ENCODE measurements around the gene RNF25. TPM values are rescaled to one million over a fixed set of nuclear protein-coding genes. Genes with fewer than 3 reads are reported as not detected.
A peak's percentile ranks its signal among the peaks of the same experiment; 100 is the strongest.

The RNF25 gene
- total and polyA plus RNA-seq, 3 experiments from 2014 or later, result 14.4 to 36.8 (median 29.0) TPM

DNA sequence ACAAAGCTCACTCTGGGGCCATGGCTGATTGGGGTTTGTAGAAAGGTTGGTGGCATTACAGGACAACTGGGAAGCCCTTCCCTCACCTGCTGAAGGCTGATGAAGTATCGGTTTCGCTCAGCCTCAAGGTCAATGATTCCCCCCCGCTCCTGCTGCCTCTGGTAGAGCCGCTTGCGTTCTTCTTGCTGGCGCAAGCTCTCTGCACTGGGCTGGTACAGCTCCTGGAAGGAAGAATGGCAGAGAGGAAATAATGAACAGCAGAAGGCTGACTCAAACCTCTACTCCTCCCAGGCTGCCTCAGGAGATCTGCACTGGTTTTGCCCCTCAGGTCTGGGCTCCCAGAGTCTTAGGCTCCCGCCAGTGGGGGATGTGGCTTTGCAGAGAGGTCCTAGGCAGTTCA is 7.1 kb downstream of the RNF25 start:
- H3K4me3 ChIP-seq (ENCODE audit: low read length), result no peak overlapping the region
- Mint-ChIP-seq H3K27ac (peak overlapping the region in 1 of 8 donors; percentile 23), H3K4me3 (peak overlapping the region in 1 of 7 donors; percentile 27), H3K27me3 (no peaks in the 10 kb centered on the region), H3K9me3 (no peaks in the 10 kb centered on the region), H3K36me3 (peaks cover 0 to 72% (median 27%) of the 10 kb centered on the region in 3 donors), H3K4me1 (peaks cover 8 to 17% (median 9%) of the 10 kb centered on the region in 3 donors)
- H3K27ac ChIP-seq (ENCODE audit: low read depth, low read length), result no peak overlapping the region
- no peaks in the 10 kb centered on the region for H3K27me3 ChIP-seq (ENCODE audit: insufficient read depth, low read length, poor library complexity, severe bottlenecking)
- ChIA-PET CTCF (no interaction called here), POLR2A (no interaction called here)
- no peaks in the 10 kb centered on the region for H3K9me3 ChIP-seq (ENCODE audit: low read length)
- peaks cover 48% of the 10 kb centered on the region for H3K36me3 ChIP-seq (ENCODE audit: insufficient read depth, low read length)
- peaks cover 9% of the 10 kb centered on the region for H3K4me1 ChIP-seq (ENCODE audit: insufficient read depth, low read length)
- no peak for DNase-seq

DNA sequence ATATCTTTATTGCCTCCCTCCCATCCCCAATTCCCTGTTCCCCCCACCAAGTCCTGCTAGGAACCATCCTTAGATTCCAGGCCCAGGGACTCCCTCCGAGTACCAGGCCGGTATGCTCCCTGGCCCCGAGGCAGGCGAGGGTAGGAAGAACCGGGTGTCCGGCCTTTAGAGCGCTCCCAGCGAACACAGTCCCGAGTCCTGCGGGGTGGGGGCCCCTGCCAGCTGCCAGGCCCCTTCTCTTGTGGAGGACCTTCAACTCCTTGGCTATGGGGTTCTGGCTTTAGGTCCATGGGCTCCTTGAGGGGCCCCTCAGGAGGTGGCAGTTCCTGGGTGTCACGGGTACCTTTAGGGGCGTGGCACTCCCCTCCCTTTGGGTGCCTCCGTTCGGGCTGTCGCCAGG is 7.9 kb downstream of the RNF25 start:
- Mint-ChIP-seq H3K27ac (no peak overlapping the region), H3K9me3 (no peaks in the 10 kb centered on the region), H3K36me3 (peaks cover 0 to 75% (median 27%) of the 10 kb centered on the region in 3 donors), H3K4me3 (no peak overlapping the region), H3K4me1 (peaks cover 12 to 18% (median 17%) of the 10 kb centered on the region in 3 donors), H3K27me3 (no peaks in the 10 kb centered on the region)
- ChIA-PET POLR2A (no interaction called here), CTCF (no interaction called here)
- Histone ChIP-seq H3K36me3 (ENCODE audit: insufficient read depth, low read length) (peaks cover 48% of the 10 kb centered on the region), H3K4me3 (ENCODE audit: low read length) (no peak overlapping the region), H3K9me3 (ENCODE audit: low read length) (no peaks in the 10 kb centered on the region), H3K4me1 (ENCODE audit: insufficient read depth, low read length) (peaks cover 9% of the 10 kb centered on the region), H3K27me3 (ENCODE audit: insufficient read depth, low read length, poor library complexity, severe bottlenecking) (no peaks in the 10 kb centered on the region), H3K27ac (ENCODE audit: low read depth, low read length) (no peak overlapping the region)
- no peak for DNase-seq

DNA sequence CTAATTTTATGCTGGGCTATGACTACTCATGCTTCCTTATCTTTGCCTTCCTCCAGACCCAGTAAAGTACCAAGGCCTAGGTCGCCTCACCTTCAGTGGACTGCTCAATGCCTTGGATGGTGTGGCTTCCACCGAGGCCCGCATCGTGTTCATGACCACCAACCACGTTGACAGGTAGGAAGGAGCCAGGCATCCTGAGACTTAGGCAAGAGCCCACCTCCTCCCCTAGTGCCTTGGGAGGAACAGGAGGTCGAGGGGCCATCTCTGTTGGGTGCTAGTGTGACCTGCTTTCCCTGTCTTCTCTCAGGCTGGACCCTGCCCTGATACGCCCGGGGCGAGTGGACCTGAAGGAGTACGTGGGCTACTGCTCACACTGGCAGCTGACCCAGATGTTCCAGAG is 9.0 kb downstream of the RNF25 start:
- no peak for DNase-seq
- Histone ChIP-seq H3K27me3 (ENCODE audit: insufficient read depth, low read length, poor library complexity, severe bottlenecking) (no peaks in the 10 kb centered on the region), H3K4me3 (ENCODE audit: low read length) (no peak overlapping the region), H3K9me3 (ENCODE audit: low read length) (no peaks in the 10 kb centered on the region), H3K4me1 (ENCODE audit: insufficient read depth, low read length) (peaks cover 18% of the 10 kb centered on the region), H3K36me3 (ENCODE audit: insufficient read depth, low read length) (peaks cover 39% of the 10 kb centered on the region), H3K27ac (ENCODE audit: low read depth, low read length) (no peak overlapping the region)
- no peak overlapping the region for H3K27ac Mint-ChIP-seq
- H3K36me3 Mint-ChIP-seq, result peaks cover 0 to 71% (median 22%) of the 10 kb centered on the region in 3 donors
- H3K4me1 Mint-ChIP-seq, result peaks cover 21 to 27% (median 26%) of the 10 kb centered on the region in 3 donors
- H3K9me3 Mint-ChIP-seq, result no peaks in the 10 kb centered on the region
- H3K27me3 Mint-ChIP-seq, result no peaks in the 10 kb centered on the region
- peak overlapping the region in 1 of 7 donors; percentile 72 for H3K4me3 Mint-ChIP-seq
- ChIA-PET CTCF (interaction anchor here (0.8 kb wide), 1 partner anchor 190 kb away, joined by 3 read pairs; no protein-coding TSS in a partner anchor), POLR2A (no interaction called here)

DNA sequence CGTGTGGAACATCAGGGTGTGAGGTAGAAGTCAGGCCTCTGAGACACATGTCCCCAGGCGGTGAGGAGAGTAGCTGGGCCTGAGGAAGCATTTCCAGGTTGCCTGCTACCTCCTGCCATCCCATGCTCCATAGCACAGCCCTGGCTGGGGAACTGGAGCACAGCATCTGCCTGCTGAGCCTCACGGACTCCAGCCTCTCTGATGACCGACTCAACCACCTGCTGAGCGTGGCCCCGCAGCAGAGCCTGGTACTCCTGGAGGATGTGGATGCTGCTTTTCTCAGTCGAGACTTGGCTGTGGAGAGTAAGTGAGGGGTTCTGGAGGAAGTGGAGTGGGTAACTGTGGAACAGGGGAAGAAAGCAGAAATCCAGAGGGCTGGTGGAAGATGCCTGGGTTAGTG is 9.4 kb downstream of the RNF25 start:
- Histone ChIP-seq H3K27me3 (ENCODE audit: insufficient read depth, low read length, poor library complexity, severe bottlenecking) (no peaks in the 10 kb centered on the region), H3K4me1 (ENCODE audit: insufficient read depth, low read length) (peaks cover 19% of the 10 kb centered on the region), H3K36me3 (ENCODE audit: insufficient read depth, low read length) (peaks cover 35% of the 10 kb centered on the region), H3K4me3 (ENCODE audit: low read length) (no peak overlapping the region), H3K27ac (ENCODE audit: low read depth, low read length) (no peak overlapping the region), H3K9me3 (ENCODE audit: low read length) (no peaks in the 10 kb centered on the region)
- Mint-ChIP-seq H3K9me3 (no peaks in the 10 kb centered on the region), H3K4me1 (peaks cover 24 to 32% (median 30%) of the 10 kb centered on the region in 3 donors), H3K27me3 (no peaks in the 10 kb centered on the region), H3K36me3 (peaks cover 0 to 69% (median 22%) of the 10 kb centered on the region in 3 donors), H3K4me3 (peak overlapping the region in 1 of 7 donors; percentile 37), H3K27ac (peak overlapping the region in 2 of 8 donors; percentile 42 to 58)
- ChIA-PET POLR2A (no interaction called here), CTCF (interaction anchor here (0.8 kb wide), 1 partner anchor 190 kb away, joined by 3 read pairs; no protein-coding TSS in a partner anchor)
- DNase-seq, result no peak

DNA sequence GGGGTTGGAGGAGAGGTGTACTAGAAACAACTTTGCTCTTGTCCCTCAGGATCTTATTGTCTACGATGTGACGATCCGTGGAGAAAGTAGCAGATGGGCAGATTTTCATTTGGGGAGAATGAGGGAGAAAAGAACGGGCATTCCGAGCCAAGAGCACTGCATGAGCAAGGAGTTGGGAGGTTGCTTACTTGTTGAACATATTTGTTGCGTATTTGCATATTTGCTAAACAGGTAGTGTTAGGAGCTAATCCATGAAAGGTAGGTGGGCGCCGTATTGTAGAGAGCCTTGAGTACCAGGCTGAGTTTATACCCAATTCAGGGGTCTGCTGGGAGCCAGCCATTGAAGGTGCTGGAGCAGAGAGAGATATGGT is 11.8 kb downstream of the RNF25 start:
- no peaks in the 10 kb centered on the region for H3K9me3 ChIP-seq (ENCODE audit: low read length)
- H3K4me3 ChIP-seq (ENCODE audit: low read length), result peak overlapping the region; percentile 88
- no peak for DNase-seq
- Mint-ChIP-seq H3K4me3 (peak overlapping the region; percentile 90 to 98 (median 94)), H3K27ac (peak overlapping the region; percentile 61 to 98 (median 94)), H3K36me3 (peaks cover 0 to 70% (median 24%) of the 10 kb centered on the region in 3 donors), H3K27me3 (no peaks in the 10 kb centered on the region), H3K9me3 (no peaks in the 10 kb centered on the region), H3K4me1 (peaks cover 26 to 44% (median 43%) of the 10 kb centered on the region in 3 donors)
- H3K4me1 ChIP-seq (ENCODE audit: insufficient read depth, low read length), result peaks cover 19% of the 10 kb centered on the region
- CTCF ChIA-PET, result interaction anchor here (0.7 to 4.8 kb wide), 9 partner anchors 12 to 303 kb away, joined by 3 to 40 read pairs (median 7); partner anchors contain the start of genes CATIP, RNF25 and STK36
- POLR2A ChIA-PET, result interaction anchor here (0.5 to 3.5 kb wide), 9 partner anchors 11 to 546 kb away, joined by 3 to 39 read pairs (median 5); partner anchors contain the start of genes RNF25, STK36 and TTLL4
- H3K27ac ChIP-seq (ENCODE audit: low read depth, low read length), result peak overlapping the region; percentile 33
- no peaks in the 10 kb centered on the region for H3K27me3 ChIP-seq (ENCODE audit: insufficient read depth, low read length, poor library complexity, severe bottlenecking)
- H3K36me3 ChIP-seq (ENCODE audit: insufficient read depth, low read length), result peaks cover 31% of the 10 kb centered on the region

DNA sequence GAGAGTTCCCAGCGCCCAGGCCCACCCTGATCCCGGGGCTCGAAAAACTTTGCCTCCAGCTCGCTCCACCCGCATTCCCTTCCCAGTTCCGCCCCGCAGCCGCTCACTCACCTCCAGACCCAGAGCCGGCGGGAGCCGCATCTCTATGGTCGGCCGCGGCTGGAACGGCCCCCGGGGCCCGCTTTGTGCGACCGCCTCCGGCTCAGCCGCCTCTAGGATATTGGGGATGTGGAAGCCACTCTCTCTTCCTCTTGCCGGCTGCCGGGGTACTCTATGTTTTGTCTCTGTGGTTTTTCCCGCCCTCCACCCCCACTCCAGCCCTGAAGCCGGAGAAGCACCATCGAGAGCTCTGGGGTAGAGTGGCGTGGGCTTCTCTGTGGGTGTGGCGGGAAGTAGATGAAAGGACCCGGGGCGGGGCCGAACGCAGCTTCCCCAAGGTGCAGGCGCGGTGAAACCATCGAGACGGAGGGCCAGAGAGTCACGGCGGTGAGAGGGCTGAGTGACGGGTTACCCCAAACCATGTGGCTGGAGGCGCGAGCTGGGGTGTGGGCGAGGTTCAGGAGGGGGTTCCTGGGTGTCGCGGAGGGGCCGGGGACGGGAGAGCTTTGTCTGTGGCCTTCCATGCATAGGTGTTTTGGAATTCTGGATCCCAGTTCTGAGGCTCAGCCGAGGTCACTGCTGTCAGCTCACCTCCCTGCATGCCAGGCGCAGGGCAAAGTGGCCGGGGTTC is 12.4 kb downstream of the RNF25 start, which contains the start of the genes BCS1L and ZNF142:
TSS of gene BCS1L (plus strand) at position 426 of the 730 bp plus-strand sequence. CDS start 1,305 bp downstream, outside the sequence.
TSS of gene ZNF142 (minus strand) at position 366 of the 730 bp plus-strand sequence. CDS start 3,194 bp downstream, outside the sequence.
- ChIA-PET POLR2A (interaction anchor here (0.6 to 3.5 kb wide), 9 partner anchors 11 to 547 kb away, joined by 3 to 39 read pairs (median 4); partner anchors contain the start of genes AAMP, PNKD, RNF25 and STK36), CTCF (interaction anchor here (0.7 to 4.8 kb wide), 13 partner anchors 11 to 303 kb away, joined by 3 to 40 read pairs (median 4); partner anchors contain the start of genes CATIP, RNF25, STK36 and WNT10A)
- H3K4me3 ChIP-seq (ENCODE audit: low read length), result peak within 1 kb of the TSS; percentile 88
- H3K27ac Mint-ChIP-seq, result peak within 1 kb of the TSS; percentile 61 to 98 (median 94)
- peaks cover 0 to 70% (median 19%) of the 10 kb centered on the region in 3 donors for H3K36me3 Mint-ChIP-seq
- DNase-seq, result peak; percentile 79 to 93 (median 88)
- H3K4me3 Mint-ChIP-seq, result peak within 1 kb of the TSS; percentile 90 to 98 (median 94)
- peak within 1 kb of the TSS; percentile 80 for H3K27ac ChIP-seq (ENCODE audit: low read depth, low read length)
- peaks cover 26 to 44% (median 43%) of the 10 kb centered on the region in 3 donors for H3K4me1 Mint-ChIP-seq
- no peaks in the 10 kb centered on the region for H3K9me3 Mint-ChIP-seq
- H3K27me3 Mint-ChIP-seq, result no peaks in the 10 kb centered on the region
- H3K9me3 ChIP-seq (ENCODE audit: low read length), result no peaks in the 10 kb centered on the region
- peaks cover 19% of the 10 kb centered on the region for H3K4me1 ChIP-seq (ENCODE audit: insufficient read depth, low read length)
- peaks cover 26% of the 10 kb centered on the region for H3K36me3 ChIP-seq (ENCODE audit: insufficient read depth, low read length)
- H3K27me3 ChIP-seq (ENCODE audit: insufficient read depth, low read length, poor library complexity, severe bottlenecking), result no peaks in the 10 kb centered on the region

DNA sequence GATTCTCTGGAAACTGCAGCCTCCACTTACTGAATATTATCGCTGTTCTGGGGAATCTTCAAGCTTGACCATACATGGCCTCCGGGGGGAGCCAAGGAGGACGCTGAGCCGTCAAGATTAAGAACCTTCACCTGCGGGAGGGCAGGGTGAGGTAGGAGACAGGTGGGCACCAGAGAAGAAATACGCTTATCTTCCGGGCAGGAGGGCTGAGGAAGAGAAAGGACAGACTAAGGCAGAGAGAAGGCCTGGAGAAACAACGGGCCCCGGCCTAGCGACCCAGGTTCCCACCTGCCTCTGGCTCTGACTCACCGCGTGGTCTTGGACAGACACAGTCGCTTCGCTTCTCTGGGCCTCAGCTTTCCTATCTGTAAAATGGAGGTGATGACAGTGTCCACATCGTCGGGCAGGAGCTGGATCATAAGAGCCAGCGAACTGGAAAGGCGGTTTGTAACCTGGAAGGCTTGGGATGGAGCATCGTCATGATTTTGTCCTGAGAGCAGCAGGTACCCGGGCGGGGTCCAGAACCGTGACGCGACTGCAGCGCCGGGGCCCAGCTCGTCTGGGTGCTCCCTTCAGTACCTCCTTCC is 13.0 kb downstream of the RNF25 start:
- ChIA-PET POLR2A (interaction anchor here (0.8 to 3.5 kb wide), 4 partner anchors 12 to 389 kb away, joined by 3 to 39 read pairs (median 8); partner anchors contain the start of genes AAMP, PNKD, RNF25 and STK36), CTCF (interaction anchor here (0.8 to 4.8 kb wide), 11 partner anchors 11 to 302 kb away, joined by 3 to 40 read pairs (median 4); partner anchors contain the start of genes CATIP, RNF25, STK36 and WNT10A)
- no peaks in the 10 kb centered on the region for H3K9me3 ChIP-seq (ENCODE audit: low read length)
- Mint-ChIP-seq H3K27me3 (no peaks in the 10 kb centered on the region), H3K36me3 (peaks cover 0 to 68% (median 17%) of the 10 kb centered on the region in 3 donors), H3K4me3 (peak overlapping the region; percentile 90 to 98 (median 94)), H3K9me3 (no peaks in the 10 kb centered on the region), H3K27ac (peak overlapping the region; percentile 61 to 98 (median 94)), H3K4me1 (peaks cover 26 to 44% (median 43%) of the 10 kb centered on the region in 3 donors)
- H3K4me3 ChIP-seq (ENCODE audit: low read length), result peak overlapping the region; percentile 88
- H3K4me1 ChIP-seq (ENCODE audit: insufficient read depth, low read length), result peaks cover 19% of the 10 kb centered on the region
- peak in 3 of 5 donors; percentile 14 to 32 (median 19) for DNase-seq
- peaks cover 25% of the 10 kb centered on the region for H3K36me3 ChIP-seq (ENCODE audit: insufficient read depth, low read length)
- H3K27me3 ChIP-seq (ENCODE audit: insufficient read depth, low read length, poor library complexity, severe bottlenecking), result no peaks in the 10 kb centered on the region
- H3K27ac ChIP-seq (ENCODE audit: low read depth, low read length), result peak overlapping the region; percentile 80
